Thoracic aorta (tissue), 2 donors: ENCODE data around the gene XPR1. TPM values are rescaled to one million over a fixed set of nuclear protein-coding genes. Genes with fewer than 3 reads are reported as not detected.

Source experiments
- ATAC-seq: fragments of 150-250 bp; one replicate; pipeline ENCODE4 v1.8.0; 2017; ENCODE audit warnings: low read depth; ENCODE audit not compliant: insufficient number of reproducible peaks, low FRiP score
- DNase-seq: peaks from one replicate; pipeline ENCODE4 v3.0.0-alpha.2; 2020; ENCODE audit warnings: low spot score
- H3K27ac ChIP-seq, 2 donors: fragments of 200-600 bp; sonication (generic); 1 replicate in 1 of 2; 2 replicates in 1 of 2; pipeline ENCODE4 v1.5.1; 2016; ENCODE audit warnings: mild to moderate bottlenecking in 2 of 2, moderate library complexity in 2 of 2
- H3K27me3 ChIP-seq: fragments of 200-600 bp; sonication (generic); replicated peaks from 2 replicates; pipeline ENCODE4 v1.6.0; 2016; ENCODE audit warnings: mild to moderate bottlenecking; ENCODE audit not compliant: insufficient read depth
- H3K36me3 ChIP-seq: fragments of 200-600 bp; sonication (generic); one replicate; pipeline ENCODE4 v1.5.1; 2016
- H3K4me1 ChIP-seq, 2 donors: fragments of 200-600 bp; sonication (generic); 1 replicate in 1 of 2; 2 replicates in 1 of 2; pipeline versions ENCODE4 v1.5.1 to v1.6.0; 2016; ENCODE audit warnings: low read depth in 2 of 2, mild to moderate bottlenecking in 1 of 2; ENCODE audit not compliant: control insufficient read depth in 1 of 2
- H3K4me3 ChIP-seq: fragments of 200-600 bp; sonication (generic); 2 replicates; pipeline ENCODE4 v1.5.1; 2016; ENCODE audit warnings: mild to moderate bottlenecking
- H3K9me3 ChIP-seq: fragments of 200-600 bp; sonication (generic); 2 replicates; pipeline ENCODE4 v1.5.1; 2016
- total RNA-seq, 2 donors: library from RNA; depleted of rRNA; stranded (reverse); fragments of >200 nt; gene quantifications; one replicate each; pipeline versions ENCODE4 v1.1.0 to v1.2.3, GENCODE V29; 2016
- TF ChIP-seq, protein P1 (sequence below): fragments of 200-600 bp; sonication (generic); IDR thresholded peaks from one replicate; pipeline ENCODE4 v1.5.1; 2019; ENCODE audit warnings: antibody characterized with exemption

Gene XPR1
- total RNA-seq, 2 donors from 2014 or later: 29.1 to 42.8 TPM

GRCh38 chr1:180886338-180886737, 254.5 kb downstream of the XPR1 start:
- Histone ChIP-seq H3K27me3 (no peaks in the 10 kb centered on the region), H3K9me3 (no peaks in the 10 kb centered on the region), H3K4me3 (no peak overlapping the region), H3K4me1 (no peaks in the 10 kb centered on the region), H3K36me3 (peaks cover 3% of the 10 kb centered on the region), H3K27ac (no peak overlapping the region)
- TF ChIP-seq, protein P1, sequence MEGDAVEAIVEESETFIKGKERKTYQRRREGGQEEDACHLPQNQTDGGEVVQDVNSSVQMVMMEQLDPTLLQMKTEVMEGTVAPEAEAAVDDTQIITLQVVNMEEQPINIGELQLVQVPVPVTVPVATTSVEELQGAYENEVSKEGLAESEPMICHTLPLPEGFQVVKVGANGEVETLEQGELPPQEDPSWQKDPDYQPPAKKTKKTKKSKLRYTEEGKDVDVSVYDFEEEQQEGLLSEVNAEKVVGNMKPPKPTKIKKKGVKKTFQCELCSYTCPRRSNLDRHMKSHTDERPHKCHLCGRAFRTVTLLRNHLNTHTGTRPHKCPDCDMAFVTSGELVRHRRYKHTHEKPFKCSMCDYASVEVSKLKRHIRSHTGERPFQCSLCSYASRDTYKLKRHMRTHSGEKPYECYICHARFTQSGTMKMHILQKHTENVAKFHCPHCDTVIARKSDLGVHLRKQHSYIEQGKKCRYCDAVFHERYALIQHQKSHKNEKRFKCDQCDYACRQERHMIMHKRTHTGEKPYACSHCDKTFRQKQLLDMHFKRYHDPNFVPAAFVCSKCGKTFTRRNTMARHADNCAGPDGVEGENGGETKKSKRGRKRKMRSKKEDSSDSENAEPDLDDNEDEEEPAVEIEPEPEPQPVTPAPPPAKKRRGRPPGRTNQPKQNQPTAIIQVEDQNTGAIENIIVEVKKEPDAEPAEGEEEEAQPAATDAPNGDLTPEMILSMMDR: no peak
- DNase-seq (no peak), ATAC-seq (no peak)

DNA sequence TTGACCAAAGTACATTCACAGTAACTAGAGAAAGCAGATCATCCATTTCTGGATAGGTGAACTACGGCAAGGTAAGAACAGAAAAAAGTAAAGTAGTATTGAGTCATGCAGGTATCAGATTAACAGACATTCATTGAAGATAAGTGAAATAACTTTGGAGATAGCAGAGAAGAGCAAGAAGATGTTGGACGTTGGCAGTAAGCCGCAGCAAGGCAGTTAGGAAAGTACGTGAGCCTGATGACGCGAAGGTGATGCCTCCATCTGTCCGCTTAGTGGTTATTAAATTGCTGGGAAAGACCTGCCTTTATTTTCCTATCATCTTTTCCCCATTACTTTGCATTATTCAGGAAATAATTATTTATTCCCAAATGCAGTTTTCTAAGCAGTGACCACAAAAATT, 256.0 kb downstream of the XPR1 start:
- no peaks in the 10 kb centered on the region for H3K4me1 ChIP-seq
- no peak overlapping the region for H3K4me3 ChIP-seq
- TF ChIP-seq, protein P1: no peak
- no peaks in the 10 kb centered on the region for H3K27me3 ChIP-seq
- DNase-seq (no peak), ATAC-seq (no peak)
- no peak overlapping the region for H3K27ac ChIP-seq
- H3K36me3 ChIP-seq: peaks cover 3% of the 10 kb centered on the region
- no peaks in the 10 kb centered on the region for H3K9me3 ChIP-seq

GRCh38 chr1:180888870-180889269, 257.0 kb downstream of the XPR1 start:
- H3K27ac ChIP-seq: no peak overlapping the region
- no peaks in the 10 kb centered on the region for H3K27me3 ChIP-seq
- H3K9me3 ChIP-seq: no peaks in the 10 kb centered on the region
- H3K4me1 ChIP-seq: no peaks in the 10 kb centered on the region
- TF ChIP-seq, protein P1: no peak
- H3K36me3 ChIP-seq: peaks cover 3% of the 10 kb centered on the region
- DNase-seq (no peak), ATAC-seq (no peak)
- H3K4me3 ChIP-seq: no peak overlapping the region

GRCh38 chr1:180889325-180889724, 257.5 kb downstream of the XPR1 start:
- DNase-seq: no peak
- Histone ChIP-seq H3K36me3 (peaks cover 3% of the 10 kb centered on the region), H3K4me3 (no peak overlapping the region), H3K9me3 (no peaks in the 10 kb centered on the region), H3K27ac (no peak overlapping the region), H3K27me3 (no peaks in the 10 kb centered on the region), H3K4me1 (no peaks in the 10 kb centered on the region)
- no peak for ATAC-seq
- TF ChIP-seq, protein P1: no peak

- Histone ChIP-seq H3K27ac (no peak overlapping the region), H3K9me3 (no peaks in the 10 kb centered on the region)
- TF ChIP-seq, protein P1: no peak
Observed at GRCh38 chr1:180892272-180892671, 260.4 kb downstream of the XPR1 start.

More at GRCh38 chr1:180892272-180892671, 260.4 kb downstream of the XPR1 start:
- Histone ChIP-seq H3K36me3 (no peaks in the 10 kb centered on the region), H3K27me3 (no peaks in the 10 kb centered on the region), H3K4me3 (no peak overlapping the region), H3K4me1 (no peaks in the 10 kb centered on the region)
- ATAC-seq: no peak
- no peak for DNase-seq
